Putamen (tissue), 1 donor: ENCODE measurements around the gene TREM1.
A peak's percentile ranks its signal among the peaks of the same experiment; 100 is the strongest.
"Not testable (repeated sequence)": the region's sequence is repeated elsewhere in the genome, so short reads cannot be mapped to it uniquely, and the experiment has no call there.

ENCODE experiments used
- DNase-seq: peaks from one replicate; pipeline ENCODE4 v3.0.0-alpha.2; 2016; ENCODE audit warnings: low spot score

Gene TREM1

DNA sequence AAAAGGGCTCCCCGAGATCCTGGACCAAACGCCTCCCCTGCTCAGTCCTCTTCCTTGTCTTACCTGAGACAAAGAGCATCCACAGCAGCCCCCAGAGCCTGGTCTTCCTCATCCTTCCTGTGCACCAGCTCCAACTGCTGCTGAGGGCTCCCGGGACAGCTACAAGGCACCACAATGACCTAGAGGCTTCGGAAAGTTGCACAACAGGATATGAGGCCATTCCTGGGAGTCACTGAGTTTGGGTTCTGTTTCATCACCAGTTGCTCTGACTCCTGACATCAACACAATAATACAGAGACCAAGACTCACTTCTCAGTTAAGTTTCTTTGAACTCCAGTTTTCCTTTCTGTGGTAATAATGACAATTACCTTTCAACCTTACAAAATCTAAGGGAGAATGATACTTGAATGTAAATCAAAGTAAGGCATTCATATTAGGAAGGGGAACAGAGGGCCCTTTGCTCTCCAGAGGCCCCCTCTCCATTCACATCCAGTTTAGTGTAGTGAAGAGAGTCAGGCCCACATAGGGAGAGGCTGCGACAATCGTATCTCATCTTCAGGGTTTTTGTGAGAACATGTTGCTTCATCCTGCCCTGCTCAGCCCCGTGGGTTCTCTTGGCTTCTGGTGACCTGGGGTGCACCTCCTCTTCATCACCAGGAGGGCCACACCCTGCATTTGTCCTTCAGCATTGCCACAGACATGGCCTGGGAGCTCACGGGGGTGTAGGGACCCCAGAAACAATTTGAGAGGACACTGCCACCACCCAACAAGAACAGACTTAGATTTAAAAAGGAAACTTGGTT is at the start of gene TREM1:
Gene TREM1 (minus strand): TSS at position 139 of the 803 bp plus-strand sequence. CDS start 27 bp downstream, at position 112.
- DNase-seq: no peak

GRCh38 chr6:41335943-41336342 is 49.5 kb upstream of the TREM1 start:
- DNase-seq: no peak

- DNase-seq: no peak
These were observed 48.8 kb upstream of the TREM1 start, which contains the start of gene NCR2 for GRCh38 chr6:41335296-41335695. Gene NCR2 (plus strand): TSS chr6:41335608. CDS start chr6:41335877, 269 bp downstream.

GRCh38 chr6:41334482-41335040 is 48.1 kb upstream of the TREM1 start:
- DNase-seq: no peak

GRCh38 chr6:41332842-41333736 is 46.6 kb upstream of the TREM1 start:
- no peak for DNase-seq

DNA sequence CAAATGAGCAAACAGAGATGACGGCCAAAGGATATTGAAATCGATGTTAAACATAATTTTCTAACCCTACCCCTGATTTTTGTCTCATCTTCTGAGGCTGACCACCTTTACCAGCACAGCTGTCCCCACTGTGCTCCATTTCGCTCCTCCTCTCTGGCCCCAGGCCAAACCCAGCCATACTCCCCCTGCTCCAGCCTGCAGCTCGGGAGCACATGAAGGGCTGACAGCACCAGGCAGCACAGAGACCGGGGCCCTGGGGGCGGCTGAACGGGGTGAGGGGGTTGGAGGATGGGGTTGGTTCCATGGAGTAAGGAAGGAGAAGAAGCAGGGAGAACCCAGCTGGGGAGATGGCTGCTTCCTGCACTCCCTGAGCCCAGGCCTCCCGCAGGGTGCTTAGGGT is 45.8 kb upstream of the TREM1 start:
- no peak for DNase-seq

DNA sequence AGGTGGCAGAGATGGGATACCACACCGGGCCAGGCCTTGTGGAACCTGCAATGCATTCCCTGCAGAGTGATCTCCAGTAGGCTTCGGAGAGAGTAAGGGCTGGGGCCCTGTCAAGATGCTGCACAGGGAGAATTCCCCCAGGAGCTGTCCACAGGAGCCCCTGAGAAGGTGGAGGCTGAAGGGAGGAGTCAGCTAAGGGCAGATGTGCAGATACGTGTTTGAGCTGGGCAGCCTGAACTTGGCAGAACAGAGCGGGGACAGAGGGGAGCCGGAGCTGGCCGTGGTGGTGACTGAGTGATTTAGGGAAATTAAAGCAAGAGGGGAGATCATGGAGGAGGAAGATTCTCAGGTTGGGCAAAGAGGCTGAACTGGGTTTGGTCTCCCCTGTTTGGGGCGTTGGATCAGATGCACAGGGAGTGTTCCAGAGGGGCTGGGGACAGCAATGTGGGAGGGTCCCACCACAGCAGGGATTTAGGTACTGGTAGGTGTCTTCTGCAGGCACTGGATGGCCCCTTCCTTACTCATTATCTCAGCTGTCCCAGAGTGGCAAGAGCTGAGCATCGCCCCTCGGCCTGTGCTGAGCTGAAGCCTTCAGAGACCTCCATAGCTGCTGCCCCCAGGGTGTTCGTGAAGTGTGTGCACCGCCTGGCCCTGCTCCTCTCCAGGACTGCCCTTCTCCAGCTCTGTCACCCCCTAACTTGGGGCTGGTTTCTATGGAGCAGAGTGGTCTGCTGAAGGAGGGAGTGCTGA is 45.1 kb upstream of the TREM1 start:
- DNase-seq: no peak

DNA sequence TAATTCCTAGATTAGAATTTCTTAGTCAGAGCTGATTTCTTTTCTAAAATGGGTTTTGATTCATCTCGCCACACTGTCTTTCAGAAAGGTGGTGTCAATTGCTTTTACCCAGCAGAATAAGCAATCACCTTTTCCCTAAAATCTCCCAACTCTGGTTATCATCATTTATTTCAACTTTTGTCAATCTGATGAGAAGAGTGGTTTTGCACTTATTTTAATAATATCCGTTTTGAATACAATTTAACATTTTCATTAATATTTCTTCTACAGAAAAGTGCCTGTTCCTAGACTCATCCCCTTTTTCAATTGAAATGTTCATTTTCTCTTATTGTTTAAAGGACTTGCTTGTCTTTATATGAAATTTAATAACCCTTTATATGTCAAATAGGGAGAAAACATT is 40.7 kb upstream of the TREM1 start:
- no peak for DNase-seq

DNA sequence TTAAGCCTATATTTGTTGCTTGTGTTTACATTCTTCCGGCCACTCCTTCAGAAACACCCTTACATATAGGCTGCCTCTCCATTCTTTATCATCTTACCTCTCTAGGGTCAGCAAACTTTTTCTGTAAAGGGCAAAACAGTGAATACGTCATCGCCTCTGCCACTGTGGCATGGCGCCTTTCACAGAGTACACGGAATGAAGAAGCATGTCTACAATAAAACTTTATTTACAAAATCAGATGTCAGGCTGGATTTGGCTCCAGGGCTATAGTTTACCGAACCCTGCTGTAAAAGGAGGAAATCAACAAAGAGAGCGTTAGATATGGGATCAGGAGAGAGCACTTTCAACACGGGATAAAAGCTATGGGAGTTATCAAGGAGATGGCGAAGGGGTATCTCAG is 39.6 kb upstream of the TREM1 start:
- DNase-seq: no peak

DNA sequence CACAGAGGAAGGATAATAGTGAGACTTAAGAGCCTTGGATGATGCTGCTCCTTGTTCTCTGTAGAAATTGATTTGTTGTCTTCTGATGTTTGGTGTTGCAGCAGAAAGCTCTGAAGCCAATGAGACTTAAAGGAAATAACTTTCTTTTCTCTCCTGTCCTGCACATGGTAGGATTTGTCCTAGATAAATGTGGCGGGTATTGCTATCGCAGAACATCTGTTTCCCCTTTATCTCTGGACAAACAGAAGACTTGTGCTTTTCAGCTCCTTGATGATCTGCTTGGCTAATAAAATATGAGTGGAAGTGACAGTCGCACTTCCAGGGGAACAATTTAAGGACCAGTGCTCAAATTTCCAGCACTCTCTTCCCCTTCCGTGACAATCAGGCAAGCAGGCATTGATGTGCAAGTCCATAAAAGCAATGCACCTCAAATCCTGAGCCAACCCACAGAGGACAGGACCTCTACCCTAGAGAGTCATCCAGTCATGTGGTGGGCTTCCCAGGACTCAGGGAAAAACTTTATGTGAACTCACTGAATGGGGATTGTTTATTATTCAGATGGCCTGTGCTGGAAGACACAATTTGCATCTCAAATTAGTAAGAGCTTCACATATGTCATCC is 39.1 kb upstream of the TREM1 start:
- DNase-seq: no peak

- no peak for DNase-seq
These were observed 34.7 kb upstream of the TREM1 start for GRCh38 chr6:41321183-41321582.

DNA sequence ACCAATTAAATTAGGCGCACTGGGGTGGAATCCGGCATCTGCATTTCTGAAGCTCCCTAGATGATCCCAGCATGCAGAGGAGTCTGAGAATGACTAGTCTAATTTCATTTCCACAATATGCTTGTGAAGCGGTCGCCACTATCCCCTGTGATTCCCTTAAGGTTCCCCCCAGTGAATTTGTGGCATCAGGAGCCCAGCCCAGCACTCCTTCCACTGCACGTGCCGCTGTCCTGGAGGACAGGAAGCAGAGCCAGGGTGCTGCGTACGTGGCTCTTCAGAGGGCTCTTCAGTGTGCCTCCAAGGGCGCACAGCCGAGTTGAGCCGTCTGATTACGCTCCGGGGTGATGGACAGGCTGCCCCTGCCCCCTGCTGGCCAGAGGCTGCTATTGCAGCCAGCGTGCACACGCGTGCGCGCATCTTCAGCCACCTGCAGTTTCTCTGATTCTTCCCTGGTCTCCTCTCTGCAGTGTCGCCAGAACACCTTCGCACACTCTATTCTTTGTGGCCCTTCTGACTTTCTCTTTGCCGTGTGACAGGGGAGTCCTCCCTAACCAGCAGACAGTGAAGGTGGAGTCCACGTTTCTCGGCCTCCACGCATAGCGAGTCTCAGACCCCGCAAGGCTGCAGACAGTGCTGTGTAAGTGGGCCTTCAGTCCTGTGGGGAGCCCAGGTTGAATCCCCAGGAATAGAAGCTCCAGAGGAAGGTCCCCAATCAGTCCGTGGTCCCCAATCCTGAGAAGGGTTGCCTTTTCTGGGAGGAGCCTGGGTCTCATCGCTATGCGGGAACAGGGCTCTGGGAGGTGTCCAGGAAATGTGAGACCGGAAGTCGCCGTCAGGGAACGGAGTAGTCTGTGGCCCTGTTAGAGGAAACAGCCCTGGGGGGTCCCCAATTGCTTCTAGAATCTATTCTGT is 32.4 kb upstream of the TREM1 start:
- DNase-seq: peak; percentile 49

DNA sequence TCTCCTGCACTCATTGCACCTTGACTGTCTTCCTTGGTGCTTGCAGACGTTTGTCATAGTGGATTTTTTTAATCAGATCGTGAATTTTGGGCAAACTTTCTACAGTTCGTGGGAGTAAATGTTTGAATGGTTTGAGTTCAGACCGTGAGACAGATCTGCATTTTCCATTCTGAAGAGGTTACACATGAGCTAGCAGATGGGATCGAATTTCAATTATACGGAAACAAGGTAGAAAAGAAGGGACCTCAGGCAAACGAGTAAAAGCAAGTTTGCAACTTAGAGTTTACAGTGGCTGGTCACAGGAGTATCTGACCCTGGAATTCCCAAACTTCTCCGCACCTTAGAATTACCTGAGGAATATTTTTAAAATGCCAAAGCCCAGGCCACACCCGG is 31.8 kb upstream of the TREM1 start:
- no peak for DNase-seq

- no peak for DNase-seq
These were observed 29.6 kb upstream of the TREM1 start for GRCh38 chr6:41315943-41316620.

DNA sequence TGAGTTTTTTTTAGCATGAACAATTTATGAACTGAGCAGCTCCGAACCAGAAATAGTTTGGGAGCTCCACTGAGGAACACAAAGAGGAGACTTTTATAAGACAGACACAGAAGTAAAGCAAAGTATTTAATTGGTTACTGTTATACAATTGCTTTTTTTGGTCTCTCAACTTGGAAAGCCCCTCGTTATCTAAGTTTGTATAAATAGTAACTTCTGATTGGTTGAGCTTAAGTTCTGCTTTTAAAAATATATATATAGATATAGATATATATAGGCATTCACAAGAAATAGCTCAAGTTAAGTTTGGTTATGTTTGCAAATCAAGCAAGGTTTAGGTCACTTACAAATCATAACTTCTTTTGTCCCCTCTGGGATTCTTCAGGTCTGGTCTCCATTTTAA is 28.7 kb upstream of the TREM1 start:
- DNase-seq: no peak

- no peak for DNase-seq
These were observed 19.8 kb upstream of the TREM1 start for GRCh38 chr6:41306187-41306854.

DNA sequence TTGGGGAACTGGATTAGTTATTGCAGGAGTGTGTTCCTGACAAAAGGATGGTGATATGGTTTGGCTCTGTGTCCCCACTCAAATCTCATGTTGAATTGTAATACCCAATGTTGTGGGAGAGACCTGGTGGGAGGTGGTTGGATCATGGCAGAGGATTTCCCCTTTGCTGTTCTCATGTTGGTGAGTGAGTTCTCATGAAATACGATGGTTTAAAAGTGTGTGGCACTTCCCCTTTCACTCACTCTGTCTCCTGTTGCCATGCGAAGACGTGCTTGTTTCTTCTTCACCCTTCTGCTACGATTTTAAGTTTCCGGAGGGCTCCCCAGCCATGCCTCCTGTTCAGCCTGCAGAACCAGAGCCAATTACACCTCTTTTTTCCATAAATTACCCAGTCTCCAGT is 16.2 kb upstream of the TREM1 start:
- no peak for DNase-seq

- no peak for DNase-seq
These were observed 12.5 kb upstream of the TREM1 start for GRCh38 chr6:41298785-41299502.

GRCh38 chr6:41297248-41297647 is 10.8 kb upstream of the TREM1 start:
- not testable (repeated sequence) for DNase-seq
